PC-3 (cell line): ENCODE measurements around the gene A3GALT2.

Source experiments
- EZH2 ChIP-seq: fragments of 300-600 bp; sonication (generic); IDR thresholded peaks from one replicate; pipeline ENCODE4 v1.6.1; 2017; ENCODE audit warnings: antibody characterized with exemption, mild to moderate bottlenecking, low read length; ENCODE audit not compliant: unreplicated experiment
- TF ChIP-seq, protein P1 (sequence below): fragments of 300-600 bp; sonication (generic); conservative IDR thresholded peaks from 2 replicates; pipeline ENCODE4 v1.5.1; 2017; ENCODE audit warnings: antibody characterized with exemption, low read depth, mild to moderate bottlenecking, low read length

GRCh38 chr1:33275195-33275594, 45.7 kb downstream of the A3GALT2 start:
- TF ChIP-seq, protein P1, sequence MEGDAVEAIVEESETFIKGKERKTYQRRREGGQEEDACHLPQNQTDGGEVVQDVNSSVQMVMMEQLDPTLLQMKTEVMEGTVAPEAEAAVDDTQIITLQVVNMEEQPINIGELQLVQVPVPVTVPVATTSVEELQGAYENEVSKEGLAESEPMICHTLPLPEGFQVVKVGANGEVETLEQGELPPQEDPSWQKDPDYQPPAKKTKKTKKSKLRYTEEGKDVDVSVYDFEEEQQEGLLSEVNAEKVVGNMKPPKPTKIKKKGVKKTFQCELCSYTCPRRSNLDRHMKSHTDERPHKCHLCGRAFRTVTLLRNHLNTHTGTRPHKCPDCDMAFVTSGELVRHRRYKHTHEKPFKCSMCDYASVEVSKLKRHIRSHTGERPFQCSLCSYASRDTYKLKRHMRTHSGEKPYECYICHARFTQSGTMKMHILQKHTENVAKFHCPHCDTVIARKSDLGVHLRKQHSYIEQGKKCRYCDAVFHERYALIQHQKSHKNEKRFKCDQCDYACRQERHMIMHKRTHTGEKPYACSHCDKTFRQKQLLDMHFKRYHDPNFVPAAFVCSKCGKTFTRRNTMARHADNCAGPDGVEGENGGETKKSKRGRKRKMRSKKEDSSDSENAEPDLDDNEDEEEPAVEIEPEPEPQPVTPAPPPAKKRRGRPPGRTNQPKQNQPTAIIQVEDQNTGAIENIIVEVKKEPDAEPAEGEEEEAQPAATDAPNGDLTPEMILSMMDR: no peak
- no peak for TF ChIP-seq EZH2
